ENCODE data around the gene ZBTB17.

- TF ChIP-seq CTCF (IDR thresholded peaks at IDR 0.05), result no peak
- TF ChIP-seq EP300 (IDR thresholded peaks at IDR 0.05), result no peak
These were observed 17.1 kb downstream of the ZBTB17 start for GRCh38 chr1:15958793-15959192.
